PFSK-1 (cell line): Measurements from ENCODE around the gene MRPS10.

Experiments
- POLR2AphosphoS5 ChIP-seq: IDR thresholded peaks from 2 replicates; pipeline ENCODE4 v1.6.1; 2012; ENCODE audit warnings: low read depth, mild to moderate bottlenecking, control low read depth, low read length, moderate library complexity
- REST ChIP-seq, 2 experiments: IDR thresholded peaks; 2 replicates each; pipeline versions ENCODE4 v1.6.1 to v1.8.0; 2011 to 2012; ENCODE audit warnings: low read depth in 2 of 2, low read length in 2 of 2, control low read depth in 1 of 2, inconsistent platforms in 1 of 2, mild to moderate bottlenecking in 1 of 2, moderate library complexity in 1 of 2; ENCODE audit not compliant: insufficient read depth in 1 of 2
- SIN3A ChIP-seq: IDR thresholded peaks from 2 replicates; pipeline ENCODE4 v1.6.1; 2012; ENCODE audit warnings: mild to moderate bottlenecking, low read length, moderate library complexity, borderline replicate concordance; ENCODE audit not compliant: insufficient read depth
- TAF1 ChIP-seq: IDR thresholded peaks from 2 replicates; pipeline ENCODE4 v1.6.1; 2012; ENCODE audit warnings: low read length, control low read depth, borderline replicate concordance; ENCODE audit not compliant: insufficient read depth

- TF ChIP-seq SIN3A (no peak), REST (IDR thresholded peaks at IDR 0.05; ENCODE audit: insufficient read depth in 1 of 2, low read depth in 2 of 2, low read length in 2 of 2) (no peak), TAF1 (no peak), POLR2AphosphoS5 (no peak)
Measured at GRCh38 chr6:42162812-42163211, 54.8 kb downstream of the MRPS10 start.
